ENCODE data around the gene VAC14.

Gene VAC14

GRCh38 chr16:70710422-70711210 lies 90.3 kb downstream of the VAC14 start:
- Histone ChIP-seq H4K5ac (ENCODE audit: low read length) (no peak overlapping the region), H3K23ac (ENCODE audit: low read length) (no peak overlapping the region), H3K4ac (ENCODE audit: low read depth, low read length) (no peak overlapping the region), H3K4me3 (ENCODE audit: low read length) (no peak overlapping the region), H3K79me2 (ENCODE audit: control insufficient read depth, insufficient read depth, low read length) (no peaks in the 10 kb centered on the region), H3K18ac (ENCODE audit: low read length) (no peak overlapping the region), H3K56ac (ENCODE audit: low read length) (no peak overlapping the region), H3K9ac (ENCODE audit: low read length) (no peak overlapping the region), H4K8ac (ENCODE audit: low read depth, low read length) (no peak overlapping the region), H3K27ac (ENCODE audit: low read depth, low read length) (no peak overlapping the region), H2BK120ac (ENCODE audit: low read depth, low read length) (no peak overlapping the region), H2BK5ac (ENCODE audit: low read length) (no peak overlapping the region), H3K79me1 (ENCODE audit: low read length) (no peaks in the 10 kb centered on the region), H2BK15ac (replicated peaks; ENCODE audit: low read depth) (no peak overlapping the region), H3K36me3 (ENCODE audit: control insufficient read depth, insufficient read depth, low read length) (no peaks in the 10 kb centered on the region), H2AK5ac (ENCODE audit: low read length) (no peak overlapping the region), H3K4me1 (ENCODE audit: control insufficient read depth, low read depth, low read length) (peaks cover 4% of the 10 kb centered on the region), H3K4me2 (ENCODE audit: low read length) (no peak overlapping the region), H3K27me3 (ENCODE audit: insufficient read depth, low read length, poor library complexity) (no peaks in the 10 kb centered on the region)
- DNase-seq = no peak
- WGBS (ENCODE audit: extremely low coverage, insufficient coverage, low lambda C conversion rate) = no CpG with 5 or more reads among the region's 31 CpGs

- Histone ChIP-seq H3K79me1 (ENCODE audit: low read length) (no peaks in the 10 kb centered on the region), H3K27me3 (ENCODE audit: insufficient read depth, low read length, poor library complexity) (no peaks in the 10 kb centered on the region), H3K56ac (ENCODE audit: low read length) (no peak overlapping the region), H3K23ac (ENCODE audit: low read length) (no peak overlapping the region), H3K79me2 (ENCODE audit: control insufficient read depth, insufficient read depth, low read length) (no peaks in the 10 kb centered on the region), H2BK5ac (ENCODE audit: low read length) (no peak overlapping the region), H2BK120ac (ENCODE audit: low read depth, low read length) (no peak overlapping the region), H3K4me3 (ENCODE audit: low read length) (no peak overlapping the region), H2BK15ac (replicated peaks; ENCODE audit: low read depth) (no peak overlapping the region), H3K9ac (ENCODE audit: low read length) (no peak overlapping the region), H3K4ac (ENCODE audit: low read depth, low read length) (no peak overlapping the region), H3K4me2 (ENCODE audit: low read length) (no peak overlapping the region), H4K5ac (ENCODE audit: low read length) (no peak overlapping the region), H3K18ac (ENCODE audit: low read length) (no peak overlapping the region), H3K27ac (ENCODE audit: low read depth, low read length) (no peak overlapping the region), H3K4me1 (ENCODE audit: control insufficient read depth, low read depth, low read length) (peaks cover 2% of the 10 kb centered on the region), H4K8ac (ENCODE audit: low read depth, low read length) (no peak overlapping the region), H3K36me3 (ENCODE audit: control insufficient read depth, insufficient read depth, low read length) (no peaks in the 10 kb centered on the region), H2AK5ac (ENCODE audit: low read length) (no peak overlapping the region)
- WGBS (ENCODE audit: extremely low coverage, insufficient coverage, low lambda C conversion rate) = no CpG with 5 or more reads among the region's 7 CpGs
- DNase-seq = no peak
Measured at GRCh38 chr16:70709942-70710341, 91.0 kb downstream of the VAC14 start.

GRCh38 chr16:70709457-70709856 lies 91.5 kb downstream of the VAC14 start:
- Histone ChIP-seq H3K4me1 (ENCODE audit: control insufficient read depth, low read depth, low read length) (peaks cover 2% of the 10 kb centered on the region), H3K56ac (ENCODE audit: low read length) (no peak overlapping the region), H3K9ac (ENCODE audit: low read length) (no peak overlapping the region), H3K23ac (ENCODE audit: low read length) (no peak overlapping the region), H2BK120ac (ENCODE audit: low read depth, low read length) (no peak overlapping the region), H3K4me2 (ENCODE audit: low read length) (no peak overlapping the region), H4K5ac (ENCODE audit: low read length) (no peak overlapping the region), H3K27me3 (ENCODE audit: insufficient read depth, low read length, poor library complexity) (no peaks in the 10 kb centered on the region), H2BK15ac (replicated peaks; ENCODE audit: low read depth) (no peak overlapping the region), H3K36me3 (ENCODE audit: control insufficient read depth, insufficient read depth, low read length) (no peaks in the 10 kb centered on the region), H3K79me1 (ENCODE audit: low read length) (no peaks in the 10 kb centered on the region), H3K4me3 (ENCODE audit: low read length) (no peak overlapping the region), H3K4ac (ENCODE audit: low read depth, low read length) (no peak overlapping the region), H2BK5ac (ENCODE audit: low read length) (no peak overlapping the region), H3K79me2 (ENCODE audit: control insufficient read depth, insufficient read depth, low read length) (no peaks in the 10 kb centered on the region), H2AK5ac (ENCODE audit: low read length) (no peak overlapping the region), H4K8ac (ENCODE audit: low read depth, low read length) (no peak overlapping the region), H3K27ac (ENCODE audit: low read depth, low read length) (no peak overlapping the region), H3K18ac (ENCODE audit: low read length) (no peak overlapping the region)
- no CpG with 5 or more reads among the region's 5 CpGs for WGBS (ENCODE audit: extremely low coverage, insufficient coverage, low lambda C conversion rate)
- DNase-seq = no peak

DNA sequence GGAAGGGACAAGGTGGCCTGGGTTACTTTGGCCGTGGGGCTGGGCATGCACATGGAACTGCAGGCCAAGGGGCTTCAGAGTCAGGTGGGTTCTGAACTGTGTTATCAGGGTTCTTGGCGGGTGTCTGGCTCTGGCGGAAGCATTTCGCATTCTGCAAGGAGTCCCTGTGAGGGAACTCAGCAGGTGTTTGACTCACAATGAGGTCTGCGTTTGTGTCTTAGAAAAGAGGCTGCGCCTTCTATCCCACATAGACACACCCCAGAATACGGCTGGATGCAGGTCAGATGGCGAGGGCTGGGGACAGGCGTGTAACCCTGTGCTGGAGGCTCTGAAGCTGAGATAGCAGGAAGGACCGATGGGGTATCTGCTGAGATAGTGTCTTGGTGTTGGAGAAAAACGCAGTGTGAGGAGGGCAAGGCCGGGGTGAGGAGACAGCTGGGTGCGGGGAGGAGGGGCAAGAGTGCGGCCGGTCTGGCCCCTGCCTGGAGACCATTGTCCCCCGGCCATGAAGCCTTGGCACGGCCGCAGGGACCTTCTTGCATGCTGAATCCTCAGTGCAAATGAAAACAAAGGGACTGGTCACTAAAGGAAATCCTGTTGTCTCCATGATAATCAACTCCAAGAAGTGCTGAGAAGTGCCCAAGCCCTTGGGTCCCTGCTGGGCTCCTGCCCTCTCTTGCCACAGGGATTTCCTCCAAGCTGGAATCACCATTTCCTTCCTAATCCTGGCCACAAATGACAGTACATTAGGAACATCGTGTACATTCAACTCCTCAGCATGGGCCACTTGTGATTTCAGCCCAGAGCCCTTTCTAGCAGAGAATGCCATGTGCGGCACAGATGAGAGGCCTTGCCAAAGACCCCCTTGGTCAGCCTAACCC lies 92.4 kb downstream of the VAC14 start:
- H3K27ac ChIP-seq (ENCODE audit: low read depth, low read length) = no peak overlapping the region
- WGBS (ENCODE audit: extremely low coverage, insufficient coverage, low lambda C conversion rate) = no CpG with 5 or more reads among the region's 20 CpGs

DNA sequence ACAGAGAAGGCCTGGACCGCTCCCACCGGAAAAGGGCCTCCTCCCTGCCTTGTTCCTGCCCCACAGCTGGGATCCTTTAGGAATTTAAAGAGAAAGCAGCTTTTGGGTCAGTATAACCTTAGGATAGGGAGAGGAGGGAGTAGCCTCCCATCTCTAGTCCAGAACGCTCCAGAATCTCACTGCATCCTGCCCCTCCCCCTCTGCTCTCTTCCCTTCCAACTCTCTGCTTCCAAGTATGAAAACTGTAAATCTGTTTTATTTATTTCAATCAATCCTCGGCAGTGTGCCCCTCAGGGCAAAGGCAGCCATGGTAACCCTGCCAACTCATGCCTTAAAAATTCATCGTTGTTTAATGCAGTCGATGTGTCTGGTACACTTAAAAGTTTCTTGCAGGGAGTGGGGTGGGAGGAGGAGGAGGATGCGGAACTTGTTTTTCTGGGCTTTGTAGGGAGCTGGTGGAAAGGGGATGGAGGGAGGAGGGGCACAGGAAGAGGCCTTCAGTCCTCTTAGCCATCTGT lies 94.0 kb downstream of the VAC14 start:
- Histone ChIP-seq H3K4me1 (ENCODE audit: control insufficient read depth, low read depth, low read length) (no peaks in the 10 kb centered on the region), H3K4ac (ENCODE audit: low read depth, low read length) (no peak overlapping the region), H3K18ac (ENCODE audit: low read length) (no peak overlapping the region), H3K27ac (ENCODE audit: low read depth, low read length) (no peak overlapping the region), H3K79me1 (ENCODE audit: low read length) (no peaks in the 10 kb centered on the region), H2AK5ac (ENCODE audit: low read length) (no peak overlapping the region), H3K79me2 (ENCODE audit: control insufficient read depth, insufficient read depth, low read length) (no peaks in the 10 kb centered on the region), H3K56ac (ENCODE audit: low read length) (no peak overlapping the region), H2BK5ac (ENCODE audit: low read length) (no peak overlapping the region), H2BK120ac (ENCODE audit: low read depth, low read length) (no peak overlapping the region), H3K9ac (ENCODE audit: low read length) (no peak overlapping the region), H4K5ac (ENCODE audit: low read length) (no peak overlapping the region), H3K4me3 (ENCODE audit: low read length) (no peak overlapping the region), H3K4me2 (ENCODE audit: low read length) (no peak overlapping the region), H3K23ac (ENCODE audit: low read length) (no peak overlapping the region), H3K36me3 (ENCODE audit: control insufficient read depth, insufficient read depth, low read length) (no peaks in the 10 kb centered on the region), H2BK15ac (replicated peaks; ENCODE audit: low read depth) (no peak overlapping the region), H4K8ac (ENCODE audit: low read depth, low read length) (no peak overlapping the region), H3K27me3 (ENCODE audit: insufficient read depth, low read length, poor library complexity) (no peaks in the 10 kb centered on the region)
- DNase-seq = no peak
- WGBS (ENCODE audit: extremely low coverage, insufficient coverage, low lambda C conversion rate) = no CpG with 5 or more reads among the region's 7 CpGs

More for the DNA sequence above, 92.4 kb downstream of the VAC14 start:
- no peaks in the 10 kb centered on the region for H3K79me2 ChIP-seq (ENCODE audit: control insufficient read depth, insufficient read depth, low read length)
- H3K4me2 ChIP-seq (ENCODE audit: low read length) = no peak overlapping the region
- H2BK120ac ChIP-seq (ENCODE audit: low read depth, low read length) = no peak overlapping the region
- H3K79me1 ChIP-seq (ENCODE audit: low read length) = no peaks in the 10 kb centered on the region
- H4K8ac ChIP-seq (ENCODE audit: low read depth, low read length) = no peak overlapping the region
- no peak overlapping the region for H3K18ac ChIP-seq (ENCODE audit: low read length)
- H2AK5ac ChIP-seq (ENCODE audit: low read length) = no peak overlapping the region
- H3K9ac ChIP-seq (ENCODE audit: low read length) = no peak overlapping the region
- no peak overlapping the region for H3K4me3 ChIP-seq (ENCODE audit: low read length)
- no peaks in the 10 kb centered on the region for H3K27me3 ChIP-seq (ENCODE audit: insufficient read depth, low read length, poor library complexity)
- no peak overlapping the region for H3K4ac ChIP-seq (ENCODE audit: low read depth, low read length)
- H2BK5ac ChIP-seq (ENCODE audit: low read length) = no peak overlapping the region
- H3K23ac ChIP-seq (ENCODE audit: low read length) = no peak overlapping the region
- no peak overlapping the region for H3K56ac ChIP-seq (ENCODE audit: low read length)
- peaks cover 2% of the 10 kb centered on the region for H3K4me1 ChIP-seq (ENCODE audit: control insufficient read depth, low read depth, low read length)
- H2BK15ac ChIP-seq (replicated peaks; ENCODE audit: low read depth) = no peak overlapping the region
- H4K5ac ChIP-seq (ENCODE audit: low read length) = no peak overlapping the region
- peak; percentile 35 for DNase-seq
- H3K36me3 ChIP-seq (ENCODE audit: control insufficient read depth, insufficient read depth, low read length) = no peaks in the 10 kb centered on the region

All from mesendoderm (in vitro differentiated cells).